ENCODE measurements around the gene MUC5B. TPM values are rescaled to one million over a fixed set of nuclear protein-coding genes. Genes with fewer than 3 reads are reported as not detected.

The MUC5B gene
- total and polyA plus RNA-seq, 2 donors (not counting 1 experiment from before 2014, with no cell fraction given), result not detected

DNA sequence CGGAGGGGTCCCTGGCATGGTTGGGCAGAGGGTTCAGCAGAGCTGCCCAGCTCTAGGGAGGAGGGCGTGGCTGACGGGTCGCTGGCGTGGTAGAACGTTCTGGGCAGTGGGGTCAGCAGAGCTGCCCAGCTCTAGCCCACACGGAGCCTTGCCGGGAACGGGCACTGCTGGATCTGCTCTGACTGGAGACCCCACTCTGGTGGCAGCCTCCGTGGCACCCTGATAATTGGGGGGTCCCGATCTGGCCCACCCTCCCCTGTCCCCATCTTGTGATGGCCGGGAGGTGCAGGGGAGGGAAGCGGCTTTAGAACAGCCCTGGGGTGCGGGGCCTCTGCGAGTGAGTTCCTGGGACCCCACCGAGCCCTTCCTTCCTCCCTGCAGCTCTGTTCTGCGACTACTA is 43.2 kb upstream of the MUC5B start:
- H3K4me3 ChIP-seq (ENCODE audit: control extremely low read depth in 1 of 5, extremely low read depth in 1 of 5, insufficient read depth in 1 of 5, low read depth in 2 of 5, low read length in 4 of 5), result no peak overlapping the region
- no peak overlapping the region for H3K4me2 ChIP-seq (replicated peaks; ENCODE audit: low read depth, low read length, poor library complexity, severe bottlenecking)
- H3K36me3 ChIP-seq (replicated peaks in 1 of 2; ENCODE audit: control extremely low read depth in 1 of 2, control insufficient read depth in 1 of 2, extremely low read depth in 1 of 2, insufficient read depth in 2 of 2, low read length in 1 of 2), result no peaks in the 10 kb centered on the region
- TF ChIP-seq EZH2 (IDR thresholded peaks at IDR 0.05; ENCODE audit: borderline replicate concordance, insufficient read depth, low read depth, low read length, poor library complexity, severe bottlenecking), result no peak
- TF ChIP-seq, protein P1, sequence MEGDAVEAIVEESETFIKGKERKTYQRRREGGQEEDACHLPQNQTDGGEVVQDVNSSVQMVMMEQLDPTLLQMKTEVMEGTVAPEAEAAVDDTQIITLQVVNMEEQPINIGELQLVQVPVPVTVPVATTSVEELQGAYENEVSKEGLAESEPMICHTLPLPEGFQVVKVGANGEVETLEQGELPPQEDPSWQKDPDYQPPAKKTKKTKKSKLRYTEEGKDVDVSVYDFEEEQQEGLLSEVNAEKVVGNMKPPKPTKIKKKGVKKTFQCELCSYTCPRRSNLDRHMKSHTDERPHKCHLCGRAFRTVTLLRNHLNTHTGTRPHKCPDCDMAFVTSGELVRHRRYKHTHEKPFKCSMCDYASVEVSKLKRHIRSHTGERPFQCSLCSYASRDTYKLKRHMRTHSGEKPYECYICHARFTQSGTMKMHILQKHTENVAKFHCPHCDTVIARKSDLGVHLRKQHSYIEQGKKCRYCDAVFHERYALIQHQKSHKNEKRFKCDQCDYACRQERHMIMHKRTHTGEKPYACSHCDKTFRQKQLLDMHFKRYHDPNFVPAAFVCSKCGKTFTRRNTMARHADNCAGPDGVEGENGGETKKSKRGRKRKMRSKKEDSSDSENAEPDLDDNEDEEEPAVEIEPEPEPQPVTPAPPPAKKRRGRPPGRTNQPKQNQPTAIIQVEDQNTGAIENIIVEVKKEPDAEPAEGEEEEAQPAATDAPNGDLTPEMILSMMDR (IDR thresholded peaks at IDR 0.05), result no peak
- H2AFZ ChIP-seq (ENCODE audit: insufficient read depth, low read depth, low read length, poor library complexity, severe bottlenecking), result no peak overlapping the region
- intact Hi-C loops (cut with micrococcal nuclease), result no loop called here
- H3K4me3 Mint-ChIP-seq, result no peak overlapping the region
- H3K27me3 Mint-ChIP-seq, result no peaks in the 10 kb centered on the region
- no peaks in the 10 kb centered on the region for H3K27me3 ChIP-seq (replicated peaks in 1 of 4; ENCODE audit: control extremely low read depth in 1 of 4, control insufficient read depth in 3 of 4, insufficient read depth in 4 of 4, low read length in 3 of 4)
- no peak overlapping the region for H3K9ac ChIP-seq (ENCODE audit: low read length)
- CTCF ChIA-PET, result no interaction called here
- no peaks in the 10 kb centered on the region for H3K9me3 Mint-ChIP-seq (ENCODE audit: insufficient read depth)
- DNase-seq (no peak), ATAC-seq (ENCODE audit: low read depth) (no peak)
- H4K20me1 ChIP-seq (ENCODE audit: control insufficient read depth, insufficient read depth, low read length, poor library complexity, severe bottlenecking), result no peaks in the 10 kb centered on the region
- H3K27ac ChIP-seq (ENCODE audit: low read length in 2 of 2), result no peak overlapping the region
- H3K9me3 ChIP-seq (ENCODE audit: control extremely low read depth in 1 of 3, control insufficient read depth in 2 of 3, insufficient read depth in 1 of 3, low read length in 2 of 3), result peaks cover 0 to 6% (median 0%) of the 10 kb centered on the region in 3 donors
- no peaks in the 10 kb centered on the region for H3K79me2 ChIP-seq (ENCODE audit: control insufficient read depth, insufficient read depth, low read length)
- POLR2A ChIA-PET, result no interaction called here
- H3K4me1 ChIP-seq (ENCODE audit: control insufficient read depth in 2 of 2, insufficient read depth in 2 of 2, low read length in 2 of 2), result no peaks in the 10 kb centered on the region
- H3K27ac Mint-ChIP-seq, result no peak overlapping the region
- WGBS (ENCODE audit: insufficient coverage), result 90% methylated on average over 16 of the region's 17 CpGs
- no peaks in the 10 kb centered on the region for H3K4me1 Mint-ChIP-seq

- Histone ChIP-seq H3K9ac (ENCODE audit: low read length) (no peak overlapping the region), H3K36me3 (replicated peaks in 1 of 2; ENCODE audit: control extremely low read depth in 1 of 2, control insufficient read depth in 1 of 2, extremely low read depth in 1 of 2, insufficient read depth in 2 of 2, low read length in 1 of 2) (no peaks in the 10 kb centered on the region), H3K4me3 (ENCODE audit: control extremely low read depth in 1 of 5, extremely low read depth in 1 of 5, insufficient read depth in 1 of 5, low read depth in 2 of 5, low read length in 4 of 5) (no peak overlapping the region), H2AFZ (ENCODE audit: insufficient read depth, low read depth, low read length, poor library complexity, severe bottlenecking) (no peak overlapping the region), H3K27ac (ENCODE audit: low read length in 2 of 2) (no peak overlapping the region), H3K4me2 (replicated peaks; ENCODE audit: low read depth, low read length, poor library complexity, severe bottlenecking) (no peak overlapping the region), H3K4me1 (ENCODE audit: control insufficient read depth in 2 of 2, insufficient read depth in 2 of 2, low read length in 2 of 2) (no peaks in the 10 kb centered on the region), H3K27me3 (replicated peaks in 1 of 4; ENCODE audit: control extremely low read depth in 1 of 4, control insufficient read depth in 3 of 4, insufficient read depth in 4 of 4, low read length in 3 of 4) (no peaks in the 10 kb centered on the region), H3K79me2 (ENCODE audit: control insufficient read depth, insufficient read depth, low read length) (no peaks in the 10 kb centered on the region), H4K20me1 (ENCODE audit: control insufficient read depth, insufficient read depth, low read length, poor library complexity, severe bottlenecking) (no peaks in the 10 kb centered on the region), H3K9me3 (ENCODE audit: control extremely low read depth in 1 of 3, control insufficient read depth in 2 of 3, insufficient read depth in 1 of 3, low read length in 2 of 3) (peaks cover 0 to 4% (median 0%) of the 10 kb centered on the region in 3 donors)
- ChIA-PET POLR2A (no interaction called here), CTCF (no interaction called here)
- Mint-ChIP-seq H3K9me3 (ENCODE audit: insufficient read depth) (no peaks in the 10 kb centered on the region), H3K4me1 (no peaks in the 10 kb centered on the region), H3K4me3 (no peak overlapping the region), H3K27me3 (no peaks in the 10 kb centered on the region), H3K27ac (no peak overlapping the region)
- ATAC-seq (ENCODE audit: low read depth), result no peak
- intact Hi-C loops (cut with micrococcal nuclease), result no loop called here
- 92% methylated on average over 15 of the region's 15 CpGs for WGBS (ENCODE audit: insufficient coverage)
- TF ChIP-seq EZH2 (IDR thresholded peaks at IDR 0.05; ENCODE audit: borderline replicate concordance, insufficient read depth, low read depth, low read length, poor library complexity, severe bottlenecking), result no peak
- TF ChIP-seq, protein P1 (IDR thresholded peaks at IDR 0.05), result no peak
- no peak for DNase-seq
Observed at GRCh38 chr11:1180171-1180570, 42.7 kb upstream of the MUC5B start.

Data from B cell (primary cell).